ENCODE results near the gene DIP2C.

GRCh38 chr10:689121-689451 lies 382 bp downstream of the DIP2C start:
- TF ChIP-seq CTCF (IDR thresholded peaks at IDR 0.05) (no peak), EZH2 (IDR thresholded peaks at IDR 0.05; ENCODE audit: borderline replicate concordance, insufficient read depth, low read depth, low read length, poor library complexity, severe bottlenecking) (no peak)
